Stimulated activated CD8-positive, alpha-beta memory T cell treated with anti-CD3 and anti-CD28 coated beads, Interleukin-12 subunit alpha, Interleukin-12 subunit beta, amount 100 ng/mL, for 24 hours (primary cell): ENCODE results near the gene MAN2A2.
"Not testable (repeated sequence)": the region's sequence is repeated elsewhere in the genome, so short reads cannot be mapped to it uniquely, and the experiment has no call there.

ENCODE experiments used
- DNase-seq: peaks from one replicate; pipeline ENCODE4 v3.0.0-alpha.2; 2020; ENCODE audit errors: extremely low read depth

MAN2A2 gene

DNA sequence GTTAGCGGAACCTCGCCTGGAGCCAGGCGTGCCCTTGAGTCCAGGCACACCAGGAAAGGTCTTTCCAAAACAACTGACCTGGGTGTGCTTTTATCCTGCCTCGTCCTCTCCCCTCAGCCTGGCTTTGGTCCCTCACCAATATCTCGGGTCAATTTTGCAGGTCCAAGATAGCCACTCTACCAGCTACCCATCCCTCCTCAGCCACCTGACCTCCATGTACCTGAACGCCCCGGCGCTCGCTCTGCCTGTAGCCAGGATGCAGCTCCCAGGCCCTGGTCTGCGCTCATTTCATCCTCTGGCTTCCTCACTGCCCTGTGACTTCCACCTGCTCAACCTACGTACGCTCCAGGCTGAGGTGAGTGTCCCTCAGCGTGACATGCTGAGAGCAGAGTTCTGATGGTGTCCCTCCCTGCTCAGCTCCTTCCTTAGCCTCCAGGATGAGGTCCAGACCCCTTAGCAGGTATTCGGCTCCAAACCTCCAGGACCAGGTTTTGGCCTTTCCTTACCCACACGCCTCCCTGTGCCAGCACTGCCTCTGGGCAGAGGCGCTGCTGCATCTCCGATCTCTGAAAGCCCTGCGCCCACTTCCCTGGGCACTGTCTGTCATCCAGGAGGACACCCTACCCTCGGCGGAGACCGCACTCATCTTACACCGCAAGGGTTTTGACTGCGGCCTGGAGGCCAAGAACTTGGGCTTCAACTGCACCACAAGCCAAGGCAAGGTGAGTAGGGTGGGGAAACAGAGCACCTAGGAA, 15.1 kb downstream of the MAN2A2 start:
- DNase-seq: no peak

DNA sequence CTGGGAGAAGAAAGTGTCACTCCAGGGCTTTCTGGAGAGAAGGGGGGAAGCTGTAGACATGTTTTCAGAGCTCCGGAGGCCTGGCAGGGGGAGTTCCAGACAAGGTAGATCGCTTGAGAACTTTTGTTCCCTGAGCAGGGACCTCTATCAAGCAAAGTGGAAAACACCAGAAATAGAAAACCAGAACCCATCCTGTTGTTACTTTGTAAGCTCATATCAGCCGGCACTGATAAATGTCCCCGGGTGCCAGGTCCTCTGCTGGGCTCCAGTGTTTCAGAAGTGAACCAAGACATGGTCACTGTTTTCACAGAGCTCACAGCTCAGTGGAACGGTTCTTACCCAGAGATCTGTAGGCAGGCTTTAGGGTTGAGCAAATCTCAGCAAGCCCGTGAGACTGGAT, 15.7 kb downstream of the MAN2A2 start:
- no peak for DNase-seq

GRCh38 chr15:90921887-90922286, 18.8 kb downstream of the MAN2A2 start:
- DNase-seq: no peak

DNA sequence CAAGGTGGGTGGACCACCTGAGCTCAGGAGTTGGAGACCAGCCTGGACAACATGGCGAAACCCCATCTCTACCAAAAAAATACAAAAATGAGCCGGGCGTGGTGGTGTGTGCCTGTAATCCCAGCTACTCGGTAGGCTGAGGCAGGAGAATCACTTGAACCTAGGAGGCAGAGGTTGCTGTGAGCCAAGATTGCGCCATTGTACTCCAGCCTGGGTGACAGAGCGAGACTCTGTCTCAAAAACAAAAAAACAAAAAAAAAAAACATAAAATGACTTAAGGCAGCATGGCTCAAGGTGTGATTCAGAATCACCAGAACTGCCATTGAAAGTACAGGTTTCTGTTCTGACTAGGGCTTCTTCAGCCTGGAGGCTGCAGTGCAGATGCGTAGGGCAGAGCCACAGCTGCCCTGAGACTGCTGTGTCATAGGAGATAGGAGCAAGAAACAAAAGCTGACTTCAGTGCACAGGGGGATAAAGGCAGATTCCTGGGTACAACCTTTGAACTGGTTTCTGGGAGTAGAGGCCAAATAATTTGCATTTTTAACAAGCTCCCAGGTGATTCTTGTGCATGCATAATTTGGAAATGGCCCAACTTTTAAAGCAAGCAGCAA, 19.7 kb downstream of the MAN2A2 start:
- not testable (repeated sequence) for DNase-seq

DNA sequence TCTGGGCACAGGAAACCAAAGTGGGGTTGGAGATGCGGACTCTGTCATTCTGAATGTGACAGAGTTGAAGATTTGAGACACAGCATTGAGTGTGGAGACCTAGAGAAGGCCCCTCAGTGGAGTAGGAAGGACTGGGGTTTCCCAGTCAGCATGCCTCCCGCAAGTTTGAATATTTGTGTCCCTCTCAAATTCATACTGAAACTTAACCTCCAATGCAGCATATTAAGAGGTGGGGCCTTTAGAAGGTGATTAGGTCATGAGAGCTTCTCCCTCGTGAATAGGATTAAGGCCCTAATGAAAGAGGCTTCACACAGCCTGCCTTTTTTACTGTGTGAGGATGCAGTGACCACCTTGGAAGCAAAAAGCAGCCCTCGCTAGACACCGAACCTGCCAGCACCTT, 21.3 kb downstream of the MAN2A2 start:
- DNase-seq: no peak

- not testable (repeated sequence) for DNase-seq
These were observed 23.7 kb downstream of the MAN2A2 start for GRCh38 chr15:90926766-90927165.

DNA sequence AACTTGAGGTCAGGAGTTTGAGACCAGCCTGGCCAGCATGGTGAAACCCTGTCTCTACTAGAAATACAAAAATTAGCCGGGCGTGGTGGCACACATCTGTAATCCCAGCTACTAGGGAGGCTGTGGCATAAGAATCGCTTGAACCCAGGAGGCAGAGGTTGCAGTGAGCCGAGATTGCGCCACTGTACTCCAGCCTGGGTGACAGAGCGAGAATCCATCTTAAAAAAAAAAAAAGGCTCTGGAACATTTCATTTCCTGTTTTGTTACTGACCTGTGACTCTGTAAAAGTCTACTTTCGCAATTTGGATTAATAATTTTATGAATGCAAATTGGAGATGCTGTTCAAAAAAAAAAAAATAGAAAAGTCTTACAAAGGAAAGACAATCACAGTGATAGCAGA, 25.0 kb downstream of the MAN2A2 start:
- DNase-seq: not testable (repeated sequence)

GRCh38 chr15:90929246-90930019, 26.3 kb downstream of the MAN2A2 start:
- no peak for DNase-seq

- DNase-seq: no peak
These were observed 27.9 kb downstream of the MAN2A2 start for GRCh38 chr15:90930861-90931574.

GRCh38 chr15:90931575-90931827, 28.4 kb downstream of the MAN2A2 start:
- DNase-seq: no peak

- peak; percentile 78 for DNase-seq
These were observed 28.9 kb downstream of the MAN2A2 start, which contains the start of gene HDDC3 for GRCh38 chr15:90931828-90932659. Gene HDDC3, minus strand, starts transcription at chr15:90932549. Its CDS starts 9 bp downstream, at chr15:90932540.

- DNase-seq: no peak
These were observed 29.5 kb downstream of the MAN2A2 start for GRCh38 chr15:90932660-90932991.

DNA sequence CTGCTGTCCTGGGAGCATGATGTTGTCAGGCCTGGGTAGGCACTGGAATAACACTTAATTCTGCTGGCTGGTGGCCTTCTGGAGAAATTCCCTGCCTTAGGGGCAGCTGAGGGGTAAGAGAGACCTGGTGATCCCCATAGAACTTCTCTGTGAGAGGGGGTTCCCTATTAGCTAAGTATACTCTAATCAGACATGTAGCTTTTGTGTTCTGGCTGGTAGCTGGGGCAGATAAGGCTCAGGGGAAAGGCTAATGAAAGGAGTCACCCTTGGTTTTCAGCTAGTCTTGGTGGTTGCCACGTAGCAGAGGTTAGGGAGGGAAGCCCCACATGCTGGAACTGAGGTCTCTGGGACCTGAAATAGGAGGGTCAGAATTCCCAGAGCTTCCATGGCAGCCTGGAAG, 30.2 kb downstream of the MAN2A2 start:
- no peak for DNase-seq

- DNase-seq: peak; percentile 63
These were observed 31.3 kb downstream of the MAN2A2 start for GRCh38 chr15:90934256-90934948.

- peak; percentile 92 for DNase-seq
These were observed 32.0 kb downstream of the MAN2A2 start, which contains the start of gene UNC45A for GRCh38 chr15:90934949-90935751. Gene UNC45A, plus strand, starts transcription at chr15:90935285. Its CDS starts 40 bp downstream, at chr15:90935325.

DNA sequence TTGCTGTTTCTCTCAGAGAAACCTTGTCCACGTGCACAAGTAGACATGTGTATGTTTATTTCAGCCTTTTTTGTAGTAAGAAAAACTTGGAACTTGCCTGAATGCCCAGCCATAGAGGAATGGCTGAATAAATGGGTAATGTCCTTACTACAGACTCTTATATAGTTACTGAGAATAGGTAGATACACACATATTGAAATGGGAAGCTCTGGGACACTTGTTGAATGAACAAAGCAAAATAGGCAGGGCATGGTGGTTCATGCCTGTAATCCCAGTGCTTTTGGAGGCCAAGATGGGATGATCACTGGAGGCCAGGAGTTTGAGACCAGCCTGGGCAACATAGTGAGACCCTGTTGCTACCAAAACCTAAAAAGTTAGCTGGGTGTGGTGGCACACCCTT, 33.7 kb downstream of the MAN2A2 start:
- no peak for DNase-seq

- no peak for DNase-seq
These were observed 35.2 kb downstream of the MAN2A2 start for GRCh38 chr15:90938261-90938660.

DNA sequence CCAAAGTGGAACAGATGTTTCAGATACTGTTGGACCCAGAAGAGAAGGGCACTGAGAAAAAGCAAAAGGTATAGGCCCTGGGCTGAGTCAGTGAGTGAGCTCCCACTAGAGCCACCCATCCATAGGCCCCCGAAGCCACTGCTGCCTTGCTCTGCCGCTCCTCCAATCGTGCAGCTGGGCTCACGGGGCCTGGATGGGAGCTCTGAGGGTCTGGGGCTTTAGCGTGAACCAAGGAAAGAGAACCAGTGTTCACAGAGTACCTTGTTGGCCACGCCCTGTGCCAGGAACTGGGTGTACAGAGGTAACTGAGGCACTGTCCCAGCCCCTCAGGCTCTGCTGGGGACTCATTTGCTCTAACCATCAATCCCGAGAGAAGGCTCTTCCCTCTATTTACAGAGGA, 36.7 kb downstream of the MAN2A2 start:
- DNase-seq: no peak

GRCh38 chr15:90941038-90941437, 37.9 kb downstream of the MAN2A2 start:
- DNase-seq: no peak
